GM03348 (cell line): ENCODE data around the gene UMODL1.

Source experiments
- DNase-seq: peaks from one replicate; pipeline ENCODE4 v3.0.0; 2012; ENCODE audit warnings: low spot score

UMODL1 gene

DNA sequence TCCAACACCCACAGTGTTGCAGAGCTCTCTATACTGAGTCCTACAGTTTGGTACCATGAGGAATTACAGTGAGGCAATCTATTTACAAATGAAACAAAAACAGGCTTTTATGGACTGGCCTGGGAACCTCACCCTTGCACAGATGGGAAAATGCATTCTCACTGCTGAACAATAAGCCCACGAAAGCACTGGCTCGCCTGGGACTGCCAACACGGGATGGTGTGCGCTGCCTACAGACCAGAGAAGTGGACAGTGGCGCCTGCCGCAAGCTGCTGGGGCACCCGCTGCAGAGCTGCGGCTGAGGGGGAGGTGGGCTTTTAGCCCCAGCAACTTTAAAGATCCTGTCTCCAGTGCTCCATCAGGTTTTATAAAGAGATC is 119.4 kb downstream of the UMODL1 start:
- no peak for DNase-seq

DNA sequence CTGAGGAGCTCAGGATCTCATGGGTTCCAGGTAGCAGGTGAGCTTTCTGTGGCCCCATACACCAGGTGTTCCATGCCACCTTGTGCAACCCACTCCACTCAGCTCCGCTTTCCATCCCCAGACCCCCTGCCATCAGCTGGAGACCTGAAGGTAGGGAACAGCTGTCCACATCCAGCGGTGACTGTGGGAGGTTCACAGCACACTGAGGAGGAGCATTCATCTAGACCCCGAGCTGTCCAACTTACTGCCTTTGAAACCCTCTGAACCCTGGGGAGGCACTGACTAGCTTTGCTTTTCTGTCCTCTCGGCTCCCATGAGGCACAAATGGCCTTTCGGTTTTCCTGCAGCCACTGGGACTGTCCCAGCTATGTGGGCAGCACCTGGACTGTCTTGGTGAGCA is 119.9 kb downstream of the UMODL1 start:
- DNase-seq = no peak

DNA sequence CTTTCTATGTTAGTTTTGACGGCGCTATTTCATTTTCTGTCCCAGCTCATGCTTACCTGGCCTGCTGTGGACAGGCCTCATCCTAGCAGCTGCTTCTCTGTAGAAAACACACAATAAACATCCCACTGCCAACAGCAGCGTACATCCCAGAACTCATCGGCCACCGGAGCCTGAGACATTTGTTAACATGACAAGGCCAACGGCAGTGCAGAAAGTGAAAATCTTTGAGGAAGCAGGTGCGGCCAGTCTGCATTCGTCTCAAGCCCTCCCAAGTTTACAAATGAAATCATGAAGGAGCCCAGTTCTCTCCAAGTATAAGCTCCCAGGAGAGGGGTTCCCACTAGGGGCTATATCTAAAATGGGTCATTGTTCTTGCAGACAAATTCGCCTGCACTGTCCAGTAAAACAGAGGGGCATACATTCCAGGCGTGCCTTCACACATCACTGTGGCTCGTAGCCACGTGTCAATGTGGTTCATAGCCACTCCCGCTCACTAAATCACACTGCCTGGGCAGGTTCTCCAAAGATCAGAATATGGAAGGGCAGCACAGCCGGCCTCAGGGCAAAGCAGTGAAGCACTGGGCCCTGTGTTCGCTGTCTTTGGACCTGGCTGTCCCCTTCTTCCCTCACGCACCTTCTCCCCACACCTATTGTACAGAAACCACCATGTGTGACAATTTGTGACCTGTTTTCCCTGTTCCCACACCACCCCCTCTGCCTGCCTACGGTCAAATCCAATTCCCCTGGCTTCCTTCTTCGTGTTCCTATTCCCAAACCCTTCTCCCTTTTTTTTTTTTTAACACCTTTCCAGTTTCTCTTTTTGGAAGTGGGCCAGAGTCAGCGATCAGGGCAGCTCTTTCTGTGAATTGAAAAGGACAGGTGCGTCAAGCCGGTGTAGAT is 120.8 kb downstream of the UMODL1 start:
- no peak for DNase-seq
